PC-9 (cell line): Measurements from ENCODE around the gene SEBOX. TPM values are rescaled to one million over a fixed set of nuclear protein-coding genes. Genes with fewer than 3 reads are reported as not detected.

Experiments
- BruUV-seq: library from RNA; stranded (reverse); fragments of 400-500 nt; replicated peaks from 2 replicates; lab custom pipeline; 2021; lab: Mats Ljungman, UMichigan
- CTCF ChIA-PET: fragments of 300-600 bp; sonication (Branson Sonifier 250); formaldehyde crosslinking; loops from one replicate; lab custom pipeline; 2022; ENCODE audit warnings: antibody characterized with exemption; lab: Charles Lee
- POLR2A ChIA-PET: fragments of 300-600 bp; sonication (Branson Sonifier 250); formaldehyde crosslinking; loops from one replicate; lab custom pipeline; 2022; ENCODE audit warnings: antibody characterized with exemption; ENCODE audit not compliant: unreplicated experiment; lab: Charles Lee
- DNase-seq, 2 experiments: peaks; one replicate each; pipeline versions ENCODE4 v3.0.0 to v3.0.0-alpha.2; 2015 to 2022; ENCODE audit warnings: mixed read lengths in 1 of 2
- H2AFZ ChIP-seq: fragments of 200-600 bp; sonication (generic); 2 replicates; pipeline ENCODE4 v1.8.1; 2017; ENCODE audit warnings: antibody characterized with exemption
- H3F3A ChIP-seq: fragments of 200-600 bp; sonication (generic); 2 replicates; pipeline ENCODE4 v1.8.1; 2017; ENCODE audit warnings: antibody characterized with exemption, mild to moderate bottlenecking, low read depth; ENCODE audit not compliant: insufficient read depth
- H3K27ac ChIP-seq: fragments of 200-600 bp; sonication (generic); 2 replicates; pipeline ENCODE4 v1.6.1; 2016; ENCODE audit warnings: mixed run types
- H3K27me3 ChIP-seq: fragments of 200-600 bp; sonication (generic); 2 replicates; pipeline ENCODE4 v1.6.1; 2016; ENCODE audit warnings: low read depth, mixed run types; ENCODE audit not compliant: insufficient read depth
- H3K36me3 ChIP-seq: fragments of 200-600 bp; sonication (generic); 2 replicates; pipeline ENCODE4 v1.6.1; 2016; ENCODE audit warnings: low read depth, mixed run types
- H3K4me1 ChIP-seq: fragments of 200-600 bp; sonication (generic); replicated peaks from 2 replicates; pipeline ENCODE4 v1.6.1; 2016; ENCODE audit warnings: mixed run types; ENCODE audit not compliant: insufficient read depth
- H3K4me2 ChIP-seq: fragments of 200-600 bp; sonication (generic); 2 replicates; pipeline ENCODE4 v1.6.1; 2017; ENCODE audit warnings: mixed run types
- H3K4me3 ChIP-seq: fragments of 200-600 bp; sonication (generic); 2 replicates; pipeline ENCODE4 v1.6.1; 2016; ENCODE audit warnings: mixed run types
- H3K79me2 ChIP-seq: fragments of 200-600 bp; sonication (generic); 2 replicates; pipeline ENCODE4 v1.6.1; 2017; ENCODE audit warnings: low read depth, mixed run types
- H3K9me2 ChIP-seq: fragments of 200-600 bp; sonication (generic); 2 replicates; pipeline ENCODE4 v1.8.1; 2017; ENCODE audit warnings: mild to moderate bottlenecking; ENCODE audit not compliant: insufficient read depth
- H3K9me3 ChIP-seq: fragments of 200-600 bp; sonication (generic); 2 replicates; pipeline ENCODE4 v1.8.1; 2016; ENCODE audit warnings: low read depth; ENCODE audit not compliant: insufficient read depth
- H4K20me1 ChIP-seq: fragments of 200-600 bp; sonication (generic); 2 replicates; pipeline ENCODE4 v1.8.1; 2017; ENCODE audit not compliant: insufficient read depth
- EZH2 ChIP-seq: fragments of 200-600 bp; sonication (generic); IDR thresholded peaks from 2 replicates; pipeline ENCODE4 v1.8.0; 2017; ENCODE audit warnings: antibody characterized with exemption, low read depth
- intact Hi-C: fragments of 100-400 bp; cut with micrococcal nuclease; formaldehyde crosslinking; loops from one replicate; pipeline ENCODE4 v1.10.0; 2022; ENCODE audit not compliant: unreplicated experiment
- total RNA-seq: library from RNA; stranded (reverse); gene quantifications from 2 replicates; pipeline ENCODE4 v1.2.3, GENCODE V29; 2021
- TF ChIP-seq, protein P1 (sequence below): fragments of 200-600 bp; sonication (generic); conservative IDR thresholded peaks from 2 replicates; pipeline ENCODE4 v1.6.1; 2017; ENCODE audit warnings: mixed run types, antibody characterized with exemption, mild to moderate bottlenecking, moderate library complexity

SEBOX gene
- total RNA-seq, 1 experiment from 2014 or later: not detected

DNA sequence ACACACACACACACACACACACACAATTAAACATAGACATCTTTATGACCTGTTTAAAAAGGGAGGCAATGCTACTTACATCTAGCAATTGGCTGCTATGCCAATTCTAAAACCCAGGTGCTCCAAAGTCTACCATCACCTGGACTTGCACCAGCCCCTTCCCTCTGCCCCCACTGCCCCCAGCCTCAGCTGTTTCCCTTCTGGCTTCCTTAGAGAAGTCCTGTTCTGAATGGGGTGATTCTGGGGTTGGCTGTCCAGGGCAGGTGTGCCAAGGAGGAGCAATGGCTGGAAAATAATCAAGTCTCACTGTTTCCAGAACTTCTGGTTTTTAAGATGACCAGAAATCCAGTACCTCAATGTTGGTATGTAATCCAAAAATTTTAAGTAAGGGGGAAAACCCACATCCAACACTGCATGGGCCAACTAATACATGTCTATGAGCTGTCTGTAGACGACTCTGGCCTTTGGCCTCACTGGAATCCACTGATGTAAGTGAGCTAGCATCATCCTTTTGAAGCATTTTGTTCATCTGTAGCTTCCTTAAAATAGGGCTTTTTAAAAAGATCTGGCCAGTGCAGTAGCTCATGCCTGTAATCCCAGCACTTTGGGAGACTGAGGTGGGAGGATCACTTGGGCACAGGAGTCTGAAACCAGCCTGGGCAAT lies 31.8 kb downstream of the SEBOX start:
- DNase-seq: no peak
- no peaks in the 10 kb centered on the region for H3K9me2 ChIP-seq
- TF ChIP-seq, protein P1, sequence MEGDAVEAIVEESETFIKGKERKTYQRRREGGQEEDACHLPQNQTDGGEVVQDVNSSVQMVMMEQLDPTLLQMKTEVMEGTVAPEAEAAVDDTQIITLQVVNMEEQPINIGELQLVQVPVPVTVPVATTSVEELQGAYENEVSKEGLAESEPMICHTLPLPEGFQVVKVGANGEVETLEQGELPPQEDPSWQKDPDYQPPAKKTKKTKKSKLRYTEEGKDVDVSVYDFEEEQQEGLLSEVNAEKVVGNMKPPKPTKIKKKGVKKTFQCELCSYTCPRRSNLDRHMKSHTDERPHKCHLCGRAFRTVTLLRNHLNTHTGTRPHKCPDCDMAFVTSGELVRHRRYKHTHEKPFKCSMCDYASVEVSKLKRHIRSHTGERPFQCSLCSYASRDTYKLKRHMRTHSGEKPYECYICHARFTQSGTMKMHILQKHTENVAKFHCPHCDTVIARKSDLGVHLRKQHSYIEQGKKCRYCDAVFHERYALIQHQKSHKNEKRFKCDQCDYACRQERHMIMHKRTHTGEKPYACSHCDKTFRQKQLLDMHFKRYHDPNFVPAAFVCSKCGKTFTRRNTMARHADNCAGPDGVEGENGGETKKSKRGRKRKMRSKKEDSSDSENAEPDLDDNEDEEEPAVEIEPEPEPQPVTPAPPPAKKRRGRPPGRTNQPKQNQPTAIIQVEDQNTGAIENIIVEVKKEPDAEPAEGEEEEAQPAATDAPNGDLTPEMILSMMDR: no peak
- TF ChIP-seq EZH2: no peak
- ChIA-PET POLR2A (no interaction called here), CTCF (no interaction called here)
- no peaks in the 10 kb centered on the region for H3K9me3 ChIP-seq
- no peak overlapping the region for H2AFZ ChIP-seq
- no peak overlapping the region for H3K4me3 ChIP-seq
- BruUV-seq: no TSS peak
- intact Hi-C loops: no loop called here
- no peak overlapping the region for H3K27ac ChIP-seq
- H4K20me1 ChIP-seq: peaks cover 12% of the 10 kb centered on the region
- H3K4me2 ChIP-seq: peak overlapping the region; percentile 100; the same call in 1 of the 2 replicates
- no peaks in the 10 kb centered on the region for H3K27me3 ChIP-seq
- peaks cover 32% of the 10 kb centered on the region for H3K4me1 ChIP-seq
- peaks cover 40% of the 10 kb centered on the region for H3K79me2 ChIP-seq
- H3F3A ChIP-seq: peaks cover 12% of the 10 kb centered on the region; the same call in 1 of the 2 replicates
- H3K36me3 ChIP-seq: 0 out of 2 replicates have a peak, but pooled peaks cover 9% of the 10 kb centered on the region

DNA sequence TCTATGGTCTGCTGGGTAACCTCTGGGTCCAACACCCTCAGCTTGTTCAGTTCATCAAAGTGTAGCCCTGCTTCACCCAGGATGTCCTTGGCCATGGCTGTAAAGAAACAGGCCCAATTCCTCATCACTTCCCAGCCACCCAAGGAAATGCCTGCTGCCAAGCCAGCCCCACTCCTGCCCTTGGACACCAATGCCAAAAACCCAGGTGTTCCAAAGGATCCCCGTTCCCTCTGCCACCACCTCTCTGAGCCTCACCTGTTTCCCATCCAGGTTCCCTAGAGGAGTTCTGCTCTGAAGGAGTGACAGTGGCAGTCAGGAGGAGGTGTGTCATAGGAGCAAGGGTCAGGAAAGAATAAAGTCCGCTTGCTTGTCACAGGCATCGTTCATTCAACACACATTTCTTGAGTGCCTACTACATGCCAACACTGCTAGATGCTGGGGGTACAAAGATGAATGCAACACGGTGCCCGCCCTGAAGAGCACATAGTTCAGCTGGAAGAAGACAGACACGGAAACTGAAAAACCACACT lies 33.0 kb downstream of the SEBOX start:
- BruUV-seq: no TSS peak
- POLR2A ChIA-PET: no interaction called here

DNA sequence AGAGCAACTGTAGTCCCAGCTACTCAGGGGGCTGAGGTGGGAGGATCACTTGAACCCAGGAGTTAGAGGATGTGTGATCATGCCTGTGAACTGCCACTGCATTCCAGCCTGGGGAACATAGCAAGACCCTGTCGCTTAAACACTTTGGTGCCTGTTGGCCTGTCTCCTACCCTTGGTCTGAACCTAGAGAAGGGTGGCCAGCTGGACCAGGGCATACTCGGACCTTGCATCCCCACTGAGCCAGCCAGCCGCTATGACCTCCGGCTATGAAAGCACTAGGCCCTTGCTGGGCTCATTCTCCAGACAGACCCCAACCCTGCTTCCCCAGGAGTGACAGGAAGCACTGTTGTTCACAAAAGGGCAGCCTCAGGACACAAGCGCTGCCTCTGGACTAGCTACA lies 34.3 kb downstream of the SEBOX start:
- H3K4me2 ChIP-seq: no peak overlapping the region
- H3K4me3 ChIP-seq: no peak overlapping the region
- peaks cover 8% of the 10 kb centered on the region; the same call in 1 of the 2 replicates for H3K36me3 ChIP-seq
- H3K9me2 ChIP-seq: no peaks in the 10 kb centered on the region
- no peak for TF ChIP-seq EZH2
- TF ChIP-seq, protein P1: no peak
- peaks cover 8% of the 10 kb centered on the region; the same call in 1 of the 2 replicates for H3F3A ChIP-seq
- no peaks in the 10 kb centered on the region for H3K27me3 ChIP-seq
- ChIA-PET POLR2A (no interaction called here), CTCF (no interaction called here)
- intact Hi-C loops: no loop called here
- no peak overlapping the region for H3K27ac ChIP-seq
- H2AFZ ChIP-seq: no peak overlapping the region
- BruUV-seq: no TSS peak
- H4K20me1 ChIP-seq: no peaks in the 10 kb centered on the region
- H3K79me2 ChIP-seq: peaks cover 28% of the 10 kb centered on the region
- DNase-seq: no peak
- H3K4me1 ChIP-seq: peaks cover 46% of the 10 kb centered on the region
- H3K9me3 ChIP-seq: no peaks in the 10 kb centered on the region

More for the DNA sequence above, 33.0 kb downstream of the SEBOX start:
- peaks cover 9% of the 10 kb centered on the region; the same call in 1 of the 2 replicates for H3F3A ChIP-seq
- CTCF ChIA-PET: no interaction called here
- H3K9me3 ChIP-seq: no peaks in the 10 kb centered on the region
- peaks cover 8% of the 10 kb centered on the region; the same call in 1 of the 2 replicates for H3K36me3 ChIP-seq
- no peak overlapping the region for H3K4me3 ChIP-seq
- intact Hi-C loops: no loop called here
- H4K20me1 ChIP-seq: peaks cover 3% of the 10 kb centered on the region; the same call in 1 of the 2 replicates
- no peak for DNase-seq
- H3K4me2 ChIP-seq: no peak overlapping the region
- no peak overlapping the region for H3K27ac ChIP-seq
- no peak for TF ChIP-seq EZH2
- TF ChIP-seq, protein P1: no peak
- H3K4me1 ChIP-seq: peaks cover 37% of the 10 kb centered on the region
- H3K27me3 ChIP-seq: no peaks in the 10 kb centered on the region
- no peak overlapping the region for H2AFZ ChIP-seq
- H3K9me2 ChIP-seq: no peaks in the 10 kb centered on the region
- peaks cover 32% of the 10 kb centered on the region for H3K79me2 ChIP-seq
